Activated CD8-positive, alpha-beta memory T cell treated with anti-CD3 and anti-CD28 coated beads, Interleukin-2, amount 50 U/mL, for 24 hours (primary cell): ENCODE results near the gene IGFLR1.

Source experiments
- DNase-seq: peaks from one replicate; pipeline ENCODE4 v3.0.0-alpha.2; 2020; ENCODE audit errors: extremely low read depth

The IGFLR1 gene

DNA sequence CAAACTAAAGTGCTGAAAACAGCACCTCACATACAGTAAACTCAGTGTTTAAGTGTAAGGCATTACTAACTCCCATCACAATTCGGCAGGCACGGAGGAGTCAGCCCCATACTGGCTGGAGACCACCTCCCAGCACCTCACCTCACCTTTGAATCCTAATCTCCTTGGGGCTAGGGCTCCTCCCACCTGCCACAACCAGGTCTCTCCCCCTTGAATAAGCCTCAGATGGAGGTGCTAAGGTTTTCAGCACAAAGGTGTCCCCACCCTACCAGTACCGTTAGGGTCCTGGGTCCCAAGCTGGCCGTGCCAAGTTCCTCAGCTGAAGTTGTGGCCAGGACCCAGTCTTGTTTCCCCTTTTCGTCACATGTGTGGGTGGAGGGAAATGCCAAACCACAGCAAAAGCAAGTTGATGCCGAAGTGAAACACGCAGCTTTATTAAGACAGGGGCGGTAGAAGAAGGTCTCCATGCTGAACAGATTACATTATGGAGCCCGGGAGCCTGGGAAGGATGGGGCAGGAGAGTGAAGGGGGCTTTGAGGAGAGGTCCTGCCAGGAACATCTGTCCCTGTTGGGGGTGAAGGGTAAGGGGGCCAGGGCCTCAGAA, at the start of gene IGFLR1:
TSS of gene IGFLR1 (minus strand) at position 332 of the 604 bp plus-strand sequence. CDS start 1,272 bp downstream, outside the sequence.
- no peak for DNase-seq

GRCh38 chr19:35791814-35792279, 49.6 kb upstream of the IGFLR1 start:
- no peak for DNase-seq

DNA sequence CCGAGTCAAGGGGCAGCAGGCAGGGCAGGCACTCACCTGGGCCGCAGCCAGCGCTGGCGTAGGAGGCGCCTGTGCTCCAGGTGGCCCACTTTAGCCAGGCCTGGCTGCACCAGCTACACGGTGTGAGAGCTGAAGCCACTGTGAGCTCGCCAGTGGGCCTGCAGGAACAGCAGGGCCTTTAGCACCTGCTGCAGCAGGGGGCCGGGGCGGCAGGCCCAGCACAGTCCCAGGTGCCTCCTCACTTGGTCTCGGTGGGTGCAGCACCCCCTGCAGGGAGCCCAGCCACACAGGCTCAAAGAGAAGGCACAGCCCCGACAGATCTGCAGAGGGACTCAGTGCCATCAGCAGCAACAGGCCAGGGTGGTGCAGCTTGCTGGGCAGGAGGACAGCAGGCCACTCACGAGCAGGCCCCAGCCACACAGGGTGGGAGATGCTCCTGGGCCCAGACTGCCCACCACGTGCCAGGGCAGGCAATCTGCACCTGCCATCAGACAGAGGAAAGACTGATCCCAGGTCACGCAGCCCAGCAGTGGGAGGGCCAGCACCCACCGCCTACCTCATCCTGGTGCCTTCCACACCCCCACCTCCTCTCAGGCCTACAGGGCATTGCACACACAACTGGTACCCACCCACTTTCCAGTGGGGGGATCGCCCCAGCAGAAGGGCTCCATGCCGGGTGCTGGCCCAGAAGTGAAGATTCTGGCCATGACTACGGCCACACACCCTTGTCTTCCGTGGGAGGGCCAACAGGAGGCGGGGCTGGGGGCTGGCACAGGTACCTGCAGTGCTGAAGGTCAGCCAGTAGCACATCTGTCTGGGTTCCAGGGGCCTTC, 48.9 kb upstream of the IGFLR1 start:
- no peak for DNase-seq

DNA sequence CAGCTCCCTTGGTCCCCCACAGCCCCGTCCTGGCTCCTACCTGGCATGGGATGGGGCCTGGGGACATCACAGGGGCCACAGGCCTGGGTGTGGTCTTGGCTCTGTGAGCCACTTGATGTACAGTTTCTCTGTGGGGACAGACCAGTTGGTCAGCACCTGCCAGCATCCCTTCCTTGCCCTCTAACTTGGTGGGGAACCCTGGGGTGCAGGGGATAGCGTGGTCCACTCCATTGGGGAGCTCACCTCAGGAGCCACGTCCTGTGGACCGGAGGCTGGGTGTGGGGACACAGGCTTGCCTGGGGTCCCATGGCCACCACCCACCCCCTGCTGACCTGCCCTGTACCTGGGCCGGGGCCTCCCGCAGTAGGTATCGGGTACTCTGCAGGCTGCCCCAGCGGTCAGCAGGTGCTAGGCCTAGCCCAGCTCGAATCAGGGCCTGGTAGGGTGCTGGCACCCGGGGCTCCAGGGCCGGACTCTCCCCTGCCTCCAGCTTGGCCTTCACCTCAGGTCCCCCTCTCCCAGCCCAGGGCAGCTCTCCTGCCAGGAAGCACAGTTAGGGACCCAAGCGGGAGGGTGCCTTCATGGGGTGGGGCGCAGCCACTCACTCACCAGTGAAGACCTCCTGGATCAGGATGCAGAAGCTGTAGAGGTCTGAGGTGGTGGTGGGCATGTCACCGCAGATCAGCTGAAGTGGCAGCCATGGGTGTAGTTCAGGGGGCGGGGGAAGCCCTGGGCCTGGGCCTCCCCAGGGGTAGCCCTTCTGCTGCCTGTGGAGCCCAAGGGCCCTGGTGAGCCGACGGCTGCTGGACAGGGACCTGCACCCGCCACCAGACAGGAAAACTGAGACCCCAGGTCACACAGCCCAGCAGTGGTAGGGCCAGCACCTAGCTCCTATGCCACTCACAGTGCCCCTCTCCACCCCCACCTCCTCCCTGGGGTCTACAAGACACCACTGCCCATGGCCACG, 48.0 kb upstream of the IGFLR1 start:
- no peak for DNase-seq

DNA sequence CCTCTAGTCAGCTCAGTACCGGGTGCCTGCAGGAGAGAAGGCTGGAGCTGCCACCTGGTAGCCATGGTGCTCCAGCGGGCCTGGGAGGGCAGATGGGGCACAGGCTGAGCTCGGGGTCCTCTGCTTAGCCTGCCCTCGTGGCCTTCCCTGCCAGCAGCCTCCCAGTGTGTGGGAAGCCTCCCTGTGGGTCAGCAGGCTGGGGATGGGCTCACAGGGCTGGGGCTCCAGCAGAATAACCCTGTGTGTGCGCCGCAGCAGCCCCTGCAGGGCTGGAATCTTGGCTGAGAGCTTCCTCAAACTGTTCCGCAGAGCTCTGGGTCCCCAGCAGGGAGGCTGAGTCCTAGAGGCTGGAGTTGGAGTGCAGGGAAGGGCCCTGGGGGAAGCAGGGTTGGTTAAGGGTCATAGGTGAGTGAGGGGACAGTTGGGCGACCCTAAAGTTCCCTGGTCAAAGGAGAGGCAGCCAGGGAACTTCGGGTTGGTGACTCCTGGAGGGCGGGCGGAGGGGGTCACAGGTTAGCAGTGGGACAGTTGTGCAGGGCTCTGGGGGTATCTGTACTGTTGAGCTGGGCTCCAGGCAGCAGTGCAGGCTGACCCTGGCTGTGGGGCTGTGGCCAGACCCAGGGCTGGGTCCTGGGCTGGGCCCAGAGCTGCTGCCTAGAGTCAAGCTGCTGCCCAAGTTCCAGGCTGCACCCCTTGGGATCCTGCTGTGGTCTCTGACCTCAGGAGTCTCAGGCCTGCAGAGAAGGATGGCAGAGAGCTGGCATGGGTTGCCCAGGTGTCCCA, 47.1 kb upstream of the IGFLR1 start:
- no peak for DNase-seq

DNA sequence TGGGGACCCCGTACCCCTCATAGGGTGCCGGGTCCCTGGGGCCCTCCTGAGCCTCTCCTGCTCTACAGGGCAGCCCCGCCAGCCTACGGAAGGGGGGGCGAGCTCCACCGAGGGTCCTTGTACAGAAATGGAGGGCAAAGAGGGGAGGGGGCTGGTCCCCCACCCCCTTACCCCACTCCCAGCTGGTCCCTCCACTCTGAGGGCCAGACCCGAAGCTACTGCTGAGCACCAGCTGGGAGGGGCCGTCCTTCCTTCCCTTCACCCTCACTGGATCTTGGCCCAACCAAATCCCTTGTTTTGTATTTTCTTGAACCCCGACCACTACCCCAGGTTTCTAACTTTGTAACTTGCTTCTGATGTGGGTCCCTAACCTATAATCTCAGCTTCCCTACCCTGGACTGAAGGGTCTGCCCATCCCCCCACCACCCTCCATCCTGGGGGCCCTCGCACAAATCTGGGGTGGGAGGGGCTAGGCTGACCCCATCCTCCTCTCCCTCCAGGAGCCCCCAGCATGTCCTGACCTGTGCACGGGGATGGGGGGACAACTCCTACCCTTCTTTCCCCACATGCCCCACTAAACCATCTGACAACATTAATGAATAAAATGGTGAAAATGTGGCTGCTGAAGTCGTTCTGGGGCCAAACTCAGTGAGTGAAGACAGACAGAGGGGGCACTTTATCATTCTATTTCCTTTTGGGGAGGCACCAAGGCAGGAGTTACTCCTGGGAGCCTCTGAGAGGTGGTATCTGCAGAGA, 46.1 kb upstream of the IGFLR1 start:
- no peak for DNase-seq

DNA sequence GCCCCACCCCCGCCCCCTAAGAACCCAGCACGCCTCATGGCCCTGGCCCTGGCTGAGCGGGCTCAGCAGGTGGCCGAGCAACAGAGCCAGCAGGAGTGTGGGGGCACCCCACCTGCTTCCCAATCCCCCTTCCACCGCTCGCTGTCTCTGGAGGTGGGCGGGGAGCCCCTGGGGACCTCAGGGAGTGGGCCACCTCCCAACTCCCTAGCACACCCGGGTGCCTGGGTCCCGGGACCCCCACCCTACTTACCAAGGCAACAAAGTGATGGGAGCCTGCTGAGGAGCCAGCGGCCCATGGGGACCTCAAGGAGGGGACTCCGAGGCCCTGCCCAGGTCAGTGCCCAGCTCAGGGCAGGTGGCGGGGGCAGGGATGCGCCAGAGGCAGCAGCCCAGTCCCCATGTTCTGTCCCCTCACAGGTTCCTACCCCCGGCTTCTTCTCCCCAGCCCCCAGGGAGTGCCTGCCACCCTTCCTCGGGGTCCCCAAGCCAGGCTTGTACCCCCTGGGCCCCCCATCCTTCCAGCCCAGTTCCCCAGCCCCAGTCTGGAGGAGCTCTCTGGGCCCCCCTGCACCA, 45.1 kb upstream of the IGFLR1 start:
- DNase-seq, result no peak

- no peak for DNase-seq
These were observed 44.3 kb upstream of the IGFLR1 start for GRCh38 chr19:35786299-35787160.

- DNase-seq, result no peak
These were observed 43.0 kb upstream of the IGFLR1 start for GRCh38 chr19:35785339-35785627.

DNA sequence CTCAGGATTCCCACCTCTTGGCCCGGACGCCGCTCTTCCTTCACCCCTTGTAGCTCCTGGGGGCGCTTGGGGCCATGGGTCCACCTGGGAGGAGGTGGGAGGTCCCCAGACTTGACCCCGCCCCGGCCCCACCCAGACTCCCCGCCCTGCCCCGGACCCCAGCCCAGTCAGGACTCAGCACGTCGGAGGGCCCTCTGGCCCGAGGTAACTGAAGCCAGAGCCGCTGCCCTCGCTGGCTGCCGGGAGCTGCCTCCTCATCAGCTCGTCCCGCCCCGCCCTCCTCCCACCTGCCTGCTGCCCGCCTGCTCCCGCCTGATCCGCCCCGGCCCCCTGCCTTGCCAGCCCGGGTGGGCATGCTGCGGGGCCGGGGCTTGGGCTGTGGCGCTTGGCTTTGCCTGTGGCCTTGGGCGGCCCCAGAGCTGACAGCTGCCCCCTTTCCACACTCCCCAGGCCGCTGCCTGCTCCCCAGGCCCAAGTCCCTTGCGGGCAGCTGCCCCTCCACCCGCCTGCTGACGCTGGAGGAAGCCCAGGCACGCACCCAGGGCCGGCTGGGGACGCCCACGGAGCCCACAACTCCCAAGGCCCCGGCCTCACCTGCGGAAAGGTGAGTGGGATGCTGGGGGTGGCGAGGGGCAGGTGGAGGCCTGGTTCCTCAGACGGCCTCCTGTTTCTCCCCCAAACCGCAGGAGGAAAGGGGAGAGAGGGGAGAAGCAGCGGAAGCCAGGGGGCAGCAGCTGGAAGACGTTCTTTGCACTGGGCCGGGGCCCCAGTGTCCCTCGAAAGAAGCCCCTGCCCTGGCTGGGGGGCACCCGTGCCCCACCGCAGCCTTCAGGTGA, 42.5 kb upstream of the IGFLR1 start:
- DNase-seq, result no peak

GRCh38 chr19:35783469-35784434, 41.5 kb upstream of the IGFLR1 start:
- DNase-seq, result no peak

DNA sequence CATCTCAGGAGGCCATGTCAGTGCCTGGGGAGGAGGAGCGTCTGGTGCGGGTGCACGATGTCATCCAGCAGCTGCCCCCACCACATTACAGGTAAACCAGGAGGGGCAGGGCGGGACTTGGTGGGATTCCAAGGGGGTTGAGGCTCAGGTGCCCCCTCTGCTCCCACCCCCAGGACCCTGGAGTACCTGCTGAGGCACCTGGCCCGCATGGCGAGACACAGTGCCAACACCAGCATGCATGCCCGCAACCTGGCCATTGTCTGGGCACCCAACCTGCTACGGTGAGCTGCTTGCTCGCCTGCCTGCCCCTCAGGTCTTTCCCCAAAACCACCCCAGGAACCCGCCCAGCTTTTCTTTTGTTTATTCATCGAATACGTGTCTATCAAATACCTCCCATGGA, 40.3 kb upstream of the IGFLR1 start:
- DNase-seq, result no peak

DNA sequence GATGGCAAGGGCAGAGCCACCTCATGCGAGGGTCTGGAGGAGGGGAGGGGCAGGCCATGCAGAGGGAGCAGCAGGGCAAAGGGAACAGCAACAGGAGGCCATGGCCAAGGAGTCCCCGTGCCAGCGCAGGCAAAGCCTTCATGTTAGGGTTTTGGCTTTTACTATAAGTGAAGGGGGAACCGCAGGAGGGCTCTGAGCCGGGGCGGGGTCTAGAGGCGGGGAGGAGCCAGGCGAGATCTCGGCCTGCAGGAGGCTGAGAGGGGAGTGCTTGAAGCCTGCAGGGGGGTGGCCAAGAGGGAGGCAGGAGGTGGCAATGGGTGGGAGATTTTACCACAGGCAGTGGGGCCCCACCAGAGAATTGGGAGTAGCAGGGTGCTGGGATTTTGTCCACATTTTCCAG, 39.4 kb upstream of the IGFLR1 start:
- DNase-seq, result no peak

GRCh38 chr19:35780717-35781116, 38.5 kb upstream of the IGFLR1 start:
- DNase-seq, result no peak

DNA sequence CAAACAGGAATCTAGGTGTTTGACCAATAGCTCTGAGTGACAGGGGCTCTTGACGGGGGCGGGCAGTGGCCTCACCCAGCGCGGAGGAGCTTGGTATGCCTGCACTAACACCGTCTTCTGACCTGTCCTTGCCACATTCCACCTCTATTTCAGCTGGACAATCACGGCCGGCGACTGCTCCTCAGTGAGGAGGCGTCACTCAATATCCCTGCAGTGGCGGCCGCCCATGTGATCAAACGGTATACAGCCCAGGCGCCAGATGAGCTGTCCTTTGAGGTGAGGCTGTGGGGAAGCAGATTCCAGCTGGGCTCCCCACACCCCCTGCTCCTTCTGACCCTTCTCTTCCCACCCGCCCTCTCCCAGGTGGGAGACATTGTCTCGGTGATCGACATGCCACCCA, 37.8 kb upstream of the IGFLR1 start:
- DNase-seq, result no peak

DNA sequence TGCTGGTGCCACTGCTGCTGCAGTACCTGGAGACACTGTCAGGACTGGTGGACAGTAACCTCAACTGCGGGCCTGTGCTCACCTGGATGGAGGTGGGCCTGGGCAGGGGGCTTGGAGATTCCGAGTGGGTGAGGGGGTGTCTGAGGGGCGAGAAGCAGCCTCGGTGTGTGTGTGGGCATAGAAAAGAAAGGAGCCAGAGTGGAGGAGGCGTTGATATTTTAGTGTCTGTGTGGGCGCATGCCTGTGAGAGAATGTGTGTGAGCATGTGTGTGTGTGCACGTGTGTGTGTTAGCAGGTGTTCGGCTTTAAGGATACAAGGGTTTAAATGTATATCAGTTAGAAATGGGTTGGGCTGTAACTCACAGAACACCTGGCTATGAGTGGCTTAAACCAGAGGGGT, 36.8 kb upstream of the IGFLR1 start:
- DNase-seq, result no peak

DNA sequence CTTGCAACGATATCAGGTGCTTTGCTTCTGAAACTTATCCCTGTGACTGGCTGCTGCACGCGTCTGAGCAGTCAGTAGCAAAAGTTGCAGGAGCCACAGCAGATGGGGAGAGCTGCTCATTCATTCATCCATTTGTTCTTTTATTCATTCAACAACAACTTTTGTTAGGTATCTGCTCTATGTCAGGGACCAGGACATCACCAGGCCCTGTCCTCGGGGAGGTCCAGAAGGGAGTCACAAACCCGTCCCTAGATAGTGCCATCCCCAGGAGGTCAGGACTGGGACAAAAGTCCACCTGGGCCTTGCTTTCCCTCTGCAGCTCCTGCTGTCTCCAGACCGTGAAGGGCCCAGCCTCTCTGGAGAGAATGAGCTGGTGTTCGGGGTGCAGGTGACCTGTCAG, 35.7 kb upstream of the IGFLR1 start:
- no peak for DNase-seq
